ENCODE data around the gene MET. TPM values are rescaled to one million over a fixed set of nuclear protein-coding genes. Genes with fewer than 3 reads are reported as not detected.

MET gene
- total and polyA plus RNA-seq, 4 donors: 10.2 to 41.9 (median 25.4) TPM

- Histone ChIP-seq H3K4me3 (ENCODE audit: low read depth in 1 of 3, low read length in 3 of 3) (no peak overlapping the region), H3K9me3 (ENCODE audit: control insufficient read depth in 4 of 4, low read length in 3 of 4) (no peaks in the 10 kb centered on the region), H3K36me3 (ENCODE audit: control insufficient read depth in 4 of 4, insufficient read depth in 3 of 4, low read depth in 1 of 4, low read length in 3 of 4) (peaks cover 0 to 12% (median 3%) of the 10 kb centered on the region in 4 donors), H3K9ac (ENCODE audit: low read depth in 1 of 2, low read length in 2 of 2) (no peak overlapping the region), H3K4me1 (ENCODE audit: control insufficient read depth in 4 of 4, insufficient read depth in 4 of 4, low read length in 3 of 4) (peaks cover 2 to 33% (median 7%) of the 10 kb centered on the region in 4 donors), H3K27me3 (ENCODE audit: control insufficient read depth in 4 of 4, insufficient read depth in 4 of 4, low read length in 3 of 4) (no peaks in the 10 kb centered on the region), H3K27ac (ENCODE audit: low read depth in 1 of 2, low read length in 2 of 2) (no peak overlapping the region)
- no peak for DNase-seq (ENCODE audit: low spot score)
- WGBS: 87% methylated on average over 3 of the region's 3 CpGs
- TF ChIP-seq FOXA2 (IDR thresholded peaks at IDR 0.05): no peak
- TF ChIP-seq CTCF (IDR thresholded peaks at IDR 0.05; ENCODE audit: low read depth, low read length, missing input control): no peak
- no peak for TF ChIP-seq HNF4A (conservative IDR thresholded peaks at IDR 0.05)
- no peak for TF ChIP-seq RXRA (IDR thresholded peaks at IDR 0.05)
- no peak for TF ChIP-seq EGR1 (IDR thresholded peaks at IDR 0.05; ENCODE audit: low read depth in 2 of 2)
- no peak for TF ChIP-seq YY1 (IDR thresholded peaks at IDR 0.05)
- TF ChIP-seq REST (IDR thresholded peaks at IDR 0.05): no peak
- TF ChIP-seq SP1 (IDR thresholded peaks at IDR 0.05): no peak
- TF ChIP-seq ZBTB33 (IDR thresholded peaks at IDR 0.05): no peak
- TF ChIP-seq GABPA (IDR thresholded peaks at IDR 0.05 in 1 of 2, conservative IDR thresholded peaks at IDR 0.05 in 1 of 2): no peak
- no peak for TF ChIP-seq JUND (IDR thresholded peaks at IDR 0.05)
Measured at GRCh38 chr7:116769546-116769945, 97.5 kb downstream of the MET start.

GRCh38 chr7:116770941-116771340 lies 98.9 kb downstream of the MET start:
- Histone ChIP-seq H3K9ac (ENCODE audit: low read depth in 1 of 2, low read length in 2 of 2) (no peak overlapping the region), H3K9me3 (ENCODE audit: control insufficient read depth in 4 of 4, low read length in 3 of 4) (no peaks in the 10 kb centered on the region), H3K36me3 (ENCODE audit: control insufficient read depth in 4 of 4, insufficient read depth in 3 of 4, low read depth in 1 of 4, low read length in 3 of 4) (peaks cover 0 to 7% (median 3%) of the 10 kb centered on the region in 4 donors), H3K27ac (ENCODE audit: low read depth in 1 of 2, low read length in 2 of 2) (peak overlapping the region; percentile 89 to 90), H3K4me3 (ENCODE audit: low read depth in 1 of 3, low read length in 3 of 3) (no peak overlapping the region), H3K27me3 (ENCODE audit: control insufficient read depth in 4 of 4, insufficient read depth in 4 of 4, low read length in 3 of 4) (no peaks in the 10 kb centered on the region), H3K4me1 (ENCODE audit: control insufficient read depth in 4 of 4, insufficient read depth in 4 of 4, low read length in 3 of 4) (peaks cover 2 to 33% (median 7%) of the 10 kb centered on the region in 4 donors)
- no peak for DNase-seq (ENCODE audit: low spot score)
- 91% methylated on average over 1 of the region's 1 CpG for WGBS
- TF ChIP-seq YY1 (IDR thresholded peaks at IDR 0.05): no peak
- TF ChIP-seq REST (IDR thresholded peaks at IDR 0.05): no peak
- no peak for TF ChIP-seq SP1 (IDR thresholded peaks at IDR 0.05)
- no peak for TF ChIP-seq TAF1 (conservative IDR thresholded peaks at IDR 0.05)
- no peak for TF ChIP-seq NR2F2 (IDR thresholded peaks at IDR 0.05)
- no peak for TF ChIP-seq CTCF (IDR thresholded peaks at IDR 0.05; ENCODE audit: low read depth, low read length, missing input control)
- TF ChIP-seq HNF4A (conservative IDR thresholded peaks at IDR 0.05): no peak
- TF ChIP-seq RXRA (IDR thresholded peaks at IDR 0.05): no peak
- TF ChIP-seq MAX (IDR thresholded peaks at IDR 0.05): no peak
- TF ChIP-seq HNF4G (IDR thresholded peaks at IDR 0.05): no peak
- no peak for TF ChIP-seq ZBTB33 (IDR thresholded peaks at IDR 0.05)
